Measurements from ENCODE around the gene CRYZL1. TPM values are rescaled to one million over a fixed set of nuclear protein-coding genes. Genes with fewer than 3 reads are reported as not detected.

CRYZL1 gene
- polyA plus RNA-seq, 1 donor (not counting 4 experiments of a cell fraction or from before 2014, with no cell fraction given) = 48.9 TPM

GRCh38 chr21:33664135-33664534 lies 22.6 kb upstream of the CRYZL1 start:
- peaks cover 23% of the 10 kb centered on the region for H3K4me1 ChIP-seq (ENCODE audit: control insufficient read depth, extremely low read depth, insufficient read depth, low read length)
- no peak overlapping the region for H2AFZ ChIP-seq (ENCODE audit: control insufficient read depth, low read length)
- H3K9me1 ChIP-seq (ENCODE audit: control insufficient read depth, extremely low read depth, insufficient read depth, low read length) = peaks cover 2% of the 10 kb centered on the region
- peaks cover 82% of the 10 kb centered on the region for H3K79me2 ChIP-seq (ENCODE audit: control insufficient read depth, insufficient read depth, low read length)
- no peak for TF ChIP-seq EZH2 (IDR thresholded peaks at IDR 0.05; ENCODE audit: low read length)
- FAIRE-seq (no peak), DNase-seq (ENCODE audit: low read depth, low spot score) (no peak)
- dilution Hi-C loops (cut with MboI; ENCODE audit: extremely low pct_ligation_motif_present, low sequenced_read_pairs) = no loop called here
- no peaks in the 10 kb centered on the region for H4K20me1 ChIP-seq (ENCODE audit: control insufficient read depth, extremely low read depth, insufficient read depth, low read length)
- H3K4me2 ChIP-seq (ENCODE audit: control insufficient read depth, extremely low read depth, insufficient read depth, low read depth, low read length) = no peak overlapping the region
- no peak overlapping the region for H3K4me3 ChIP-seq (ENCODE audit: control insufficient read depth in 2 of 3, extremely low read depth in 1 of 3, insufficient read depth in 2 of 3, low read depth in 1 of 3, low read length in 3 of 3)
- H3K9me3 ChIP-seq (ENCODE audit: control insufficient read depth, low read depth, low read length) = peaks cover 5% of the 10 kb centered on the region
- no peaks in the 10 kb centered on the region for H3K27me3 ChIP-seq (ENCODE audit: control insufficient read depth, extremely low read depth, insufficient read depth, low read length)
- no peaks in the 10 kb centered on the region for H3K36me3 ChIP-seq (ENCODE audit: control insufficient read depth in 2 of 2, extremely low read depth in 1 of 2, insufficient read depth in 2 of 2, low read length in 2 of 2)
- H3K9ac ChIP-seq (ENCODE audit: control insufficient read depth, extremely low read depth, insufficient read depth, low read length) = no peak overlapping the region
- H3K27ac ChIP-seq (ENCODE audit: control insufficient read depth, insufficient read depth, low read length) = no peak overlapping the region

GRCh38 chr21:33663241-33663640 lies 21.7 kb upstream of the CRYZL1 start:
- Histone ChIP-seq H3K27me3 (ENCODE audit: control insufficient read depth, extremely low read depth, insufficient read depth, low read length) (no peaks in the 10 kb centered on the region), H3K9me1 (ENCODE audit: control insufficient read depth, extremely low read depth, insufficient read depth, low read length) (peaks cover 2% of the 10 kb centered on the region), H4K20me1 (ENCODE audit: control insufficient read depth, extremely low read depth, insufficient read depth, low read length) (no peaks in the 10 kb centered on the region), H2AFZ (ENCODE audit: control insufficient read depth, low read length) (no peak overlapping the region), H3K9me3 (ENCODE audit: control insufficient read depth, low read depth, low read length) (peaks cover 5% of the 10 kb centered on the region), H3K79me2 (ENCODE audit: control insufficient read depth, insufficient read depth, low read length) (peaks cover 82% of the 10 kb centered on the region), H3K4me1 (ENCODE audit: control insufficient read depth, extremely low read depth, insufficient read depth, low read length) (peaks cover 17% of the 10 kb centered on the region), H3K4me2 (ENCODE audit: control insufficient read depth, extremely low read depth, insufficient read depth, low read depth, low read length) (no peak overlapping the region), H3K4me3 (ENCODE audit: control insufficient read depth in 2 of 3, extremely low read depth in 1 of 3, insufficient read depth in 2 of 3, low read depth in 1 of 3, low read length in 3 of 3) (no peak overlapping the region), H3K36me3 (ENCODE audit: control insufficient read depth in 2 of 2, extremely low read depth in 1 of 2, insufficient read depth in 2 of 2, low read length in 2 of 2) (peaks cover 0 to 2% of the 10 kb centered on the region in 2 experiments), H3K9ac (ENCODE audit: control insufficient read depth, extremely low read depth, insufficient read depth, low read length) (no peak overlapping the region), H3K27ac (ENCODE audit: control insufficient read depth, insufficient read depth, low read length) (no peak overlapping the region)
- FAIRE-seq (no peak), DNase-seq (ENCODE audit: low read depth, low spot score) (no peak)
- no peak for TF ChIP-seq CTCF (optimal IDR thresholded peaks at IDR 0.05 in 1 of 3, IDR thresholded peaks at IDR 0.05 in 1 of 3, conservative IDR thresholded peaks at IDR 0.05 in 1 of 3; ENCODE audit: extremely low read depth in 1 of 3, insufficient read depth in 2 of 3, low read length in 3 of 3)
- no peak for TF ChIP-seq EZH2 (IDR thresholded peaks at IDR 0.05; ENCODE audit: low read length)
- dilution Hi-C loops (cut with MboI; ENCODE audit: extremely low pct_ligation_motif_present, low sequenced_read_pairs) = no loop called here

DNA sequence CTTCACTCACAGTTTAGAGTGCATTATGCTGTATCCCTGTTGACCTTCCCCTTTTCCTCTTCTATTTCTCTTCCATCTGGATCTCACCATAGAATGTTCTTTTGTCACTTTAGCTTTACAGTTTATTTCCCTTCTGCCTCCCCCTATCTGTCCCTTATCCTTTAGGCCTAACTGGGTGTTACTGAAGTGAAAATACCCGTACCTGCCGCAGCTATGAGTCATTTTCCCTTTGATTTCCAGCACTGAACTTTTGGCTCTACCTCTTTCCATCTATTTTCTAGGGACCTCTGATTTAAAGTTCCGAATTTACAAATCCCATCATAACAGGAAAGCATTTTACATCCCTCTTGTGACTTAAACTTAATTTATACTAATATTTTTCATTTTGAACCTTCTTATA lies 20.5 kb upstream of the CRYZL1 start:
- dilution Hi-C loops (cut with MboI; ENCODE audit: extremely low pct_ligation_motif_present, low sequenced_read_pairs) = no loop called here
- H4K20me1 ChIP-seq (ENCODE audit: control insufficient read depth, extremely low read depth, insufficient read depth, low read length) = no peaks in the 10 kb centered on the region
- FAIRE-seq (peak; percentile 68), DNase-seq (ENCODE audit: low read depth, low spot score) (no peak)
- no peak overlapping the region for H3K9ac ChIP-seq (ENCODE audit: control insufficient read depth, extremely low read depth, insufficient read depth, low read length)
- H3K4me3 ChIP-seq (ENCODE audit: control insufficient read depth in 2 of 3, extremely low read depth in 1 of 3, insufficient read depth in 2 of 3, low read depth in 1 of 3, low read length in 3 of 3) = no peak overlapping the region
- peaks cover 0 to 2% of the 10 kb centered on the region in 2 experiments for H3K36me3 ChIP-seq (ENCODE audit: control insufficient read depth in 2 of 2, extremely low read depth in 1 of 2, insufficient read depth in 2 of 2, low read length in 2 of 2)
- H3K79me2 ChIP-seq (ENCODE audit: control insufficient read depth, insufficient read depth, low read length) = peaks cover 83% of the 10 kb centered on the region
- H3K9me3 ChIP-seq (ENCODE audit: control insufficient read depth, low read depth, low read length) = peaks cover 5% of the 10 kb centered on the region
- no peaks in the 10 kb centered on the region for H3K9me1 ChIP-seq (ENCODE audit: control insufficient read depth, extremely low read depth, insufficient read depth, low read length)
- no peaks in the 10 kb centered on the region for H3K27me3 ChIP-seq (ENCODE audit: control insufficient read depth, extremely low read depth, insufficient read depth, low read length)
- TF ChIP-seq CTCF (optimal IDR thresholded peaks at IDR 0.05 in 1 of 3, IDR thresholded peaks at IDR 0.05 in 1 of 3, conservative IDR thresholded peaks at IDR 0.05 in 1 of 3; ENCODE audit: extremely low read depth in 1 of 3, insufficient read depth in 2 of 3, low read length in 3 of 3) (no peak), EZH2 (IDR thresholded peaks at IDR 0.05; ENCODE audit: low read length) (no peak)
- H3K4me1 ChIP-seq (ENCODE audit: control insufficient read depth, extremely low read depth, insufficient read depth, low read length) = peaks cover 10% of the 10 kb centered on the region
- H3K27ac ChIP-seq (ENCODE audit: control insufficient read depth, insufficient read depth, low read length) = peak overlapping the region; percentile 30
- peak overlapping the region; percentile 9 for H3K4me2 ChIP-seq (ENCODE audit: control insufficient read depth, extremely low read depth, insufficient read depth, low read depth, low read length)
- H2AFZ ChIP-seq (ENCODE audit: control insufficient read depth, low read length) = no peak overlapping the region
